ENCODE data around the gene RPTOR.
"Not testable (repeated sequence)": the region's sequence is repeated elsewhere in the genome, so short reads cannot be mapped to it uniquely, and the experiment has no call there.

Gene RPTOR

GRCh38 chr17:80742581-80743180 is 198.0 kb downstream of the RPTOR start:
- H4K20me1 ChIP-seq (ENCODE audit: insufficient read depth, low read length), result no peaks in the 10 kb centered on the region
- H3K79me2 ChIP-seq (ENCODE audit: low read length), result no peaks in the 10 kb centered on the region
- H3K4me2 ChIP-seq (ENCODE audit: low read length), result no peak overlapping the region
- no peak overlapping the region for H3K9ac ChIP-seq (ENCODE audit: low read length)
- no peak overlapping the region for H3K27ac ChIP-seq (ENCODE audit: low read length)
- no peak overlapping the region for H2AFZ ChIP-seq (ENCODE audit: low read depth, low read length)
- H3K27me3 ChIP-seq (ENCODE audit: low read depth, low read length), result no peaks in the 10 kb centered on the region
- TF ChIP-seq CTCF (IDR thresholded peaks at IDR 0.05; ENCODE audit: low read depth, low read length) (no peak), EZH2phosphoT487 (IDR thresholded peaks at IDR 0.05; ENCODE audit: low read depth) (no peak)
- H3K9me3 ChIP-seq (ENCODE audit: insufficient read depth, low read length), result no peaks in the 10 kb centered on the region
- peaks cover 4% of the 10 kb centered on the region for H3K36me3 ChIP-seq (replicated peaks; ENCODE audit: low read depth, low read length)
- H3K4me3 ChIP-seq (ENCODE audit: low read length), result no peak overlapping the region
- H3K4me1 ChIP-seq (ENCODE audit: low read length), result peaks cover 9% of the 10 kb centered on the region

GRCh38 chr17:80743181-80743771 is 198.6 kb downstream of the RPTOR start:
- peaks cover 3% of the 10 kb centered on the region for H3K4me1 ChIP-seq (ENCODE audit: low read length)
- no peak overlapping the region for H3K4me3 ChIP-seq (ENCODE audit: low read length)
- no peak overlapping the region for H3K27ac ChIP-seq (ENCODE audit: low read length)
- H3K27me3 ChIP-seq (ENCODE audit: low read depth, low read length), result no peaks in the 10 kb centered on the region
- no peaks in the 10 kb centered on the region for H3K9me3 ChIP-seq (ENCODE audit: insufficient read depth, low read length)
- H3K9ac ChIP-seq (ENCODE audit: low read length), result no peak overlapping the region
- no peak overlapping the region for H2AFZ ChIP-seq (ENCODE audit: low read depth, low read length)
- H3K36me3 ChIP-seq (replicated peaks; ENCODE audit: low read depth, low read length), result peaks cover 4% of the 10 kb centered on the region
- no peaks in the 10 kb centered on the region for H4K20me1 ChIP-seq (ENCODE audit: insufficient read depth, low read length)
- H3K79me2 ChIP-seq (ENCODE audit: low read length), result no peaks in the 10 kb centered on the region
- TF ChIP-seq CTCF (IDR thresholded peaks at IDR 0.05; ENCODE audit: low read depth, low read length) (no peak), EZH2phosphoT487 (IDR thresholded peaks at IDR 0.05; ENCODE audit: low read depth) (no peak)
- H3K4me2 ChIP-seq (ENCODE audit: low read length), result no peak overlapping the region

- H2AFZ ChIP-seq (ENCODE audit: low read depth, low read length); H3K36me3 ChIP-seq (replicated peaks; ENCODE audit: low read depth, low read length); H3K79me2 ChIP-seq (ENCODE audit: low read length); H3K27ac ChIP-seq (ENCODE audit: low read length); H3K4me2 ChIP-seq (ENCODE audit: low read length); H3K27me3 ChIP-seq (ENCODE audit: low read depth, low read length); H4K20me1 ChIP-seq (ENCODE audit: insufficient read depth, low read length); H3K4me1 ChIP-seq (ENCODE audit: low read length); H3K9ac ChIP-seq (ENCODE audit: low read length); H3K9me3 ChIP-seq (ENCODE audit: insufficient read depth, low read length); H3K4me3 ChIP-seq (ENCODE audit: low read length): not testable (repeated sequence)
These were observed 199.3 kb downstream of the RPTOR start for GRCh38 chr17:80743973-80744372.

GRCh38 chr17:80744725-80745124 is 200.1 kb downstream of the RPTOR start:
- H3K27me3 ChIP-seq (ENCODE audit: low read depth, low read length); H3K4me2 ChIP-seq (ENCODE audit: low read length); H3K9ac ChIP-seq (ENCODE audit: low read length); H3K4me1 ChIP-seq (ENCODE audit: low read length); H2AFZ ChIP-seq (ENCODE audit: low read depth, low read length); H3K36me3 ChIP-seq (replicated peaks; ENCODE audit: low read depth, low read length); H3K27ac ChIP-seq (ENCODE audit: low read length); H3K79me2 ChIP-seq (ENCODE audit: low read length); H4K20me1 ChIP-seq (ENCODE audit: insufficient read depth, low read length); H3K4me3 ChIP-seq (ENCODE audit: low read length); H3K9me3 ChIP-seq (ENCODE audit: insufficient read depth, low read length): not testable (repeated sequence)

GRCh38 chr17:80745183-80745582 is 200.5 kb downstream of the RPTOR start:
- no peak overlapping the region for H3K27ac ChIP-seq (ENCODE audit: low read length)
- TF ChIP-seq CTCF (IDR thresholded peaks at IDR 0.05; ENCODE audit: low read depth, low read length) (no peak), EZH2phosphoT487 (IDR thresholded peaks at IDR 0.05; ENCODE audit: low read depth) (no peak)
- no peaks in the 10 kb centered on the region for H3K36me3 ChIP-seq (replicated peaks; ENCODE audit: low read depth, low read length)

More at GRCh38 chr17:80745183-80745582, 200.5 kb downstream of the RPTOR start:
- no peaks in the 10 kb centered on the region for H3K9me3 ChIP-seq (ENCODE audit: insufficient read depth, low read length)
- no peaks in the 10 kb centered on the region for H3K79me2 ChIP-seq (ENCODE audit: low read length)
- no peak overlapping the region for H3K4me3 ChIP-seq (ENCODE audit: low read length)
- H3K4me2 ChIP-seq (ENCODE audit: low read length), result no peak overlapping the region
- no peaks in the 10 kb centered on the region for H3K27me3 ChIP-seq (ENCODE audit: low read depth, low read length)
- H3K9ac ChIP-seq (ENCODE audit: low read length), result no peak overlapping the region
- no peak overlapping the region for H2AFZ ChIP-seq (ENCODE audit: low read depth, low read length)
- no peaks in the 10 kb centered on the region for H4K20me1 ChIP-seq (ENCODE audit: insufficient read depth, low read length)
- no peaks in the 10 kb centered on the region for H3K4me1 ChIP-seq (ENCODE audit: low read length)
